ENCODE measurements around the gene LYAR.
"Not testable (repeated sequence)": the region's sequence is repeated elsewhere in the genome, so short reads cannot be mapped to it uniquely, and the experiment has no call there.

The LYAR gene

DNA sequence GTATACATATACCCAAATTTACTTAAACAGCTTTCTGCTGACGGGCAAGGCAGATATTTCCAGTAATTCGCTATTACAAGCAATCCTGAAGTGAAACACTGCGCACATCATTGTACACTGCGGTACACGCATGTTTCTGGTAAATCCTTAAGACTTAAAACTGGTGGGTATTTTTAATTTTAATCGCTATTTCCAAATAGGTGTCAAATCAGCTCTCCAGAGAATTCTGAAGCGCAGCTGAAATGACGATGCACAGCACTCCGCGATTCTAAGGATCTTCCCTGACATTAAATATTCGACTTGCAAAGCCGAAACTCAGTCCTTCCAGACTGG is 42.3 kb downstream of the LYAR start:
- no peak overlapping the region for H2AK5ac ChIP-seq (ENCODE audit: low read length)
- H3K36me3 ChIP-seq (ENCODE audit: control insufficient read depth in 1 of 2, insufficient read depth in 2 of 2, low read length in 2 of 2), result peaks cover 11 to 16% of the 10 kb centered on the region in 2 experiments
- peak overlapping the region; percentile 67 for H2BK5ac ChIP-seq (ENCODE audit: low read depth, low read length, poor library complexity)
- peak overlapping the region; percentile 96 for H3K9ac ChIP-seq (ENCODE audit: low read length)
- peak overlapping the region; percentile 80 for H3K4ac ChIP-seq (ENCODE audit: low read depth, low read length)
- peak overlapping the region; percentile 100 for H2AFZ ChIP-seq (ENCODE audit: insufficient read depth, low read length, poor library complexity)
- peaks cover 4% of the 10 kb centered on the region for H3K79me2 ChIP-seq (ENCODE audit: control insufficient read depth, insufficient read depth, low read length, poor library complexity)
- H3K4me3 ChIP-seq (ENCODE audit: low read depth, low read length), result peak overlapping the region; percentile 91
- peaks cover 3 to 8% of the 10 kb centered on the region in 2 experiments for H3K4me1 ChIP-seq (ENCODE audit: control insufficient read depth in 1 of 2, insufficient read depth in 2 of 2, low read length in 2 of 2)
- H3K4me2 ChIP-seq (ENCODE audit: low read length), result peak overlapping the region; percentile 75
- H3K18ac ChIP-seq (ENCODE audit: low read length), result peak overlapping the region; percentile 88
- no CpG with 5 or more reads among the region's 12 CpGs for WGBS (ENCODE audit: extremely low coverage, insufficient coverage, insufficient read length)
- no peak for DNase-seq
- H3K27ac ChIP-seq (ENCODE audit: low read depth, low read length), result peak overlapping the region; percentile 79
- peak overlapping the region; percentile 99 for H4K8ac ChIP-seq (ENCODE audit: low read depth, low read length)
- H2BK12ac ChIP-seq (ENCODE audit: low read length), result no peak overlapping the region
- H4K12ac ChIP-seq (ENCODE audit: low read depth, low read length), result peak overlapping the region; percentile 96
- no peaks in the 10 kb centered on the region for H3K27me3 ChIP-seq (ENCODE audit: insufficient read depth, low read length)
- no peaks in the 10 kb centered on the region for H3K9me3 ChIP-seq (ENCODE audit: insufficient read depth, low read depth, low read length)
- H2BK120ac ChIP-seq (ENCODE audit: insufficient read depth, low read length, poor library complexity), result peak overlapping the region; percentile 82
- H4K91ac ChIP-seq (ENCODE audit: low read depth, low read length), result peak overlapping the region; percentile 93
- H3K79me1 ChIP-seq (ENCODE audit: low read length), result peaks cover 8% of the 10 kb centered on the region
- no peak overlapping the region for H3K23ac ChIP-seq (ENCODE audit: low read length)
- peak overlapping the region; percentile 96 for H3K14ac ChIP-seq (ENCODE audit: low read length)

- no peaks in the 10 kb centered on the region for H3K9me3 ChIP-seq (ENCODE audit: insufficient read depth, low read depth, low read length)
- H3K27me3 ChIP-seq (ENCODE audit: insufficient read depth, low read length), result no peaks in the 10 kb centered on the region
- no peak overlapping the region for H3K23ac ChIP-seq (ENCODE audit: low read length)
- H3K9ac ChIP-seq (ENCODE audit: low read length), result no peak overlapping the region
- H2AFZ ChIP-seq (ENCODE audit: insufficient read depth, low read length, poor library complexity), result no peak overlapping the region
- H3K4me3 ChIP-seq (ENCODE audit: low read depth, low read length), result no peak overlapping the region
- H3K27ac ChIP-seq (ENCODE audit: low read depth, low read length), result no peak overlapping the region
- H3K18ac ChIP-seq (ENCODE audit: low read length), result no peak overlapping the region
- peaks cover 4% of the 10 kb centered on the region for H3K79me2 ChIP-seq (ENCODE audit: control insufficient read depth, insufficient read depth, low read length, poor library complexity)
- H3K4ac ChIP-seq (ENCODE audit: low read depth, low read length), result no peak overlapping the region
- no peak for DNase-seq
- no peak overlapping the region for H2BK12ac ChIP-seq (ENCODE audit: low read length)
- H4K12ac ChIP-seq (ENCODE audit: low read depth, low read length), result no peak overlapping the region
- no CpG with 5 or more reads among the region's 1 CpG for WGBS (ENCODE audit: extremely low coverage, insufficient coverage, insufficient read length)
- no peak overlapping the region for H2BK5ac ChIP-seq (ENCODE audit: low read depth, low read length, poor library complexity)
- peaks cover 3 to 8% of the 10 kb centered on the region in 2 experiments for H3K4me1 ChIP-seq (ENCODE audit: control insufficient read depth in 1 of 2, insufficient read depth in 2 of 2, low read length in 2 of 2)
- no peak overlapping the region for H2BK120ac ChIP-seq (ENCODE audit: insufficient read depth, low read length, poor library complexity)
- no peak overlapping the region for H3K14ac ChIP-seq (ENCODE audit: low read length)
- no peak overlapping the region for H4K8ac ChIP-seq (ENCODE audit: low read depth, low read length)
- no peak overlapping the region for H4K91ac ChIP-seq (ENCODE audit: low read depth, low read length)
- no peak overlapping the region for H3K4me2 ChIP-seq (ENCODE audit: low read length)
- peaks cover 11 to 19% of the 10 kb centered on the region in 2 experiments for H3K36me3 ChIP-seq (ENCODE audit: control insufficient read depth in 1 of 2, insufficient read depth in 2 of 2, low read length in 2 of 2)
- peaks cover 8% of the 10 kb centered on the region for H3K79me1 ChIP-seq (ENCODE audit: low read length)
- no peak overlapping the region for H2AK5ac ChIP-seq (ENCODE audit: low read length)
These were observed 44.8 kb downstream of the LYAR start for GRCh38 chr4:4245172-4245571.

GRCh38 chr4:4239551-4239950 is 50.4 kb downstream of the LYAR start:
- H3K27me3 ChIP-seq (ENCODE audit: insufficient read depth, low read length); H4K91ac ChIP-seq (ENCODE audit: low read depth, low read length); H3K9me3 ChIP-seq (ENCODE audit: insufficient read depth, low read depth, low read length); H2AK5ac ChIP-seq (ENCODE audit: low read length); H2AFZ ChIP-seq (ENCODE audit: insufficient read depth, low read length, poor library complexity); H3K79me2 ChIP-seq (ENCODE audit: control insufficient read depth, insufficient read depth, low read length, poor library complexity); H2BK120ac ChIP-seq (ENCODE audit: insufficient read depth, low read length, poor library complexity); H3K4me2 ChIP-seq (ENCODE audit: low read length); H4K8ac ChIP-seq (ENCODE audit: low read depth, low read length); H4K12ac ChIP-seq (ENCODE audit: low read depth, low read length); H3K4ac ChIP-seq (ENCODE audit: low read depth, low read length); H2BK5ac ChIP-seq (ENCODE audit: low read depth, low read length, poor library complexity); H3K4me1 ChIP-seq (ENCODE audit: control insufficient read depth in 1 of 2, insufficient read depth in 2 of 2, low read length in 2 of 2); DNase-seq; H3K79me1 ChIP-seq (ENCODE audit: low read length); H3K23ac ChIP-seq (ENCODE audit: low read length); H3K4me3 ChIP-seq (ENCODE audit: low read depth, low read length); H3K9ac ChIP-seq (ENCODE audit: low read length); H3K14ac ChIP-seq (ENCODE audit: low read length); H3K27ac ChIP-seq (ENCODE audit: low read depth, low read length); H2BK12ac ChIP-seq (ENCODE audit: low read length); H3K18ac ChIP-seq (ENCODE audit: low read length): not testable (repeated sequence)
- H3K36me3 ChIP-seq (ENCODE audit: control insufficient read depth in 1 of 2, insufficient read depth in 2 of 2, low read length in 2 of 2), result peaks cover 19 to 20% of the 10 kb centered on the region in 2 experiments
- no CpG with 5 or more reads among the region's 3 CpGs for WGBS (ENCODE audit: extremely low coverage, insufficient coverage, insufficient read length)

- no peaks in the 10 kb centered on the region for H3K9me3 ChIP-seq (ENCODE audit: insufficient read depth, low read depth, low read length)
- H2BK5ac ChIP-seq (ENCODE audit: low read depth, low read length, poor library complexity), result no peak overlapping the region
- no peak overlapping the region for H3K18ac ChIP-seq (ENCODE audit: low read length)
- no peaks in the 10 kb centered on the region for H3K79me1 ChIP-seq (ENCODE audit: low read length)
- no peaks in the 10 kb centered on the region for H3K27me3 ChIP-seq (ENCODE audit: insufficient read depth, low read length)
- no peak overlapping the region for H2BK12ac ChIP-seq (ENCODE audit: low read length)
- no peak overlapping the region for H3K14ac ChIP-seq (ENCODE audit: low read length)
- H3K79me2 ChIP-seq (ENCODE audit: control insufficient read depth, insufficient read depth, low read length, poor library complexity), result no peaks in the 10 kb centered on the region
- no peak overlapping the region for H2AK5ac ChIP-seq (ENCODE audit: low read length)
- H3K4me3 ChIP-seq (ENCODE audit: low read depth, low read length), result no peak overlapping the region
- DNase-seq, result no peak
- no peak overlapping the region for H3K23ac ChIP-seq (ENCODE audit: low read length)
- H3K36me3 ChIP-seq (ENCODE audit: control insufficient read depth in 1 of 2, insufficient read depth in 2 of 2, low read length in 2 of 2), result peaks cover 4 to 7% of the 10 kb centered on the region in 2 experiments
- no peak overlapping the region for H2BK120ac ChIP-seq (ENCODE audit: insufficient read depth, low read length, poor library complexity)
- no peaks in the 10 kb centered on the region for H3K4me1 ChIP-seq (ENCODE audit: control insufficient read depth in 1 of 2, insufficient read depth in 2 of 2, low read length in 2 of 2)
- H4K8ac ChIP-seq (ENCODE audit: low read depth, low read length), result no peak overlapping the region
- H3K27ac ChIP-seq (ENCODE audit: low read depth, low read length), result no peak overlapping the region
- no peak overlapping the region for H3K4me2 ChIP-seq (ENCODE audit: low read length)
- H4K91ac ChIP-seq (ENCODE audit: low read depth, low read length), result no peak overlapping the region
- whole genome bisulfite sequencing (ENCODE audit: extremely low coverage, insufficient coverage, insufficient read length), result no CpG with 5 or more reads among the region's 2 CpGs
- H4K12ac ChIP-seq (ENCODE audit: low read depth, low read length), result no peak overlapping the region
- H3K4ac ChIP-seq (ENCODE audit: low read depth, low read length), result no peak overlapping the region
- no peak overlapping the region for H2AFZ ChIP-seq (ENCODE audit: insufficient read depth, low read length, poor library complexity)
- H3K9ac ChIP-seq (ENCODE audit: low read length), result no peak overlapping the region
These were observed 56.3 kb downstream of the LYAR start for GRCh38 chr4:4233610-4234009.

All from trophoblast cell (in vitro differentiated cells and primary cell).